Peyer's patch (tissue), 4 donors: ENCODE measurements around the gene TSHZ3. TPM values are rescaled to one million over a fixed set of nuclear protein-coding genes. Genes with fewer than 3 reads are reported as not detected.

Experiments
- DNase-seq, 3 donors: peaks; one replicate each; pipeline ENCODE4 v3.0.0-alpha.2; 2017 to 2019
- H3K27ac ChIP-seq, 4 donors: fragments of 200-600 bp; sonication (generic); one replicate each; pipeline ENCODE4 v1.5.1; 2016 to 2019
- H3K27me3 ChIP-seq, 2 donors: fragments of 200-600 bp; sonication (generic); one replicate each; pipeline ENCODE4 v1.5.1; 2019
- H3K36me3 ChIP-seq, 3 donors: fragments of 200-600 bp; sonication (generic); one replicate each; pipeline ENCODE4 v1.5.1; 2016 to 2019
- H3K4me1 ChIP-seq, 4 donors: fragments of 200-600 bp; sonication (generic); one replicate each; pipeline ENCODE4 v1.5.1; 2016 to 2019
- H3K4me3 ChIP-seq, 4 donors: fragments of 200-600 bp; sonication (generic); 1 replicate in 3 of 4; 2 replicates in 1 of 4; pipeline ENCODE4 v1.5.1; 2016 to 2019; ENCODE audit warnings: mild to moderate bottlenecking in 1 of 4
- H3K9me3 ChIP-seq, 4 donors: fragments of 200-600 bp; sonication (generic); one replicate each; pipeline ENCODE4 v1.5.1; 2016 to 2019; ENCODE audit warnings: mild to moderate bottlenecking in 1 of 4
- POLR2A ChIP-seq, 2 donors: fragments of 450-650 bp; IDR thresholded peaks; one replicate each; pipeline ENCODE4 v1.5.1; 2017; ENCODE audit warnings: antibody characterized with exemption in 2 of 2, mild to moderate bottlenecking in 2 of 2, moderate library complexity in 2 of 2
- total RNA-seq, 4 donors: library from RNA; depleted of rRNA; stranded (reverse); fragments of >200 nt; gene quantifications; one replicate each; pipeline ENCODE4 v1.1.0, GENCODE V29; 2016
- TF ChIP-seq, protein P1 (sequence below), 6 experiments: fragments of 450-650 bp in 4 of 6; fragments of 200-600 bp in 2 of 6; sonication (generic) in 1 of 6; IDR thresholded peaks; one replicate each; pipeline ENCODE4 v1.5.1; 2017 to 2019; ENCODE audit warnings: antibody characterized with exemption in 6 of 6, mild to moderate bottlenecking in 3 of 6, moderate library complexity in 1 of 6

The TSHZ3 gene
- total RNA-seq, 4 donors from 2014 or later: 0.70 to 14.0 (median 3.0) TPM

GRCh38 chr19:31258211-31259052 is 90.8 kb downstream of the TSHZ3 start:
- Histone ChIP-seq H3K27ac (no peak overlapping the region), H3K27me3 (no peaks in the 10 kb centered on the region), H3K4me1 (no peaks in the 10 kb centered on the region), H3K36me3 (no peaks in the 10 kb centered on the region), H3K4me3 (no peak overlapping the region), H3K9me3 (no peaks in the 10 kb centered on the region)
- TF ChIP-seq, protein P1, sequence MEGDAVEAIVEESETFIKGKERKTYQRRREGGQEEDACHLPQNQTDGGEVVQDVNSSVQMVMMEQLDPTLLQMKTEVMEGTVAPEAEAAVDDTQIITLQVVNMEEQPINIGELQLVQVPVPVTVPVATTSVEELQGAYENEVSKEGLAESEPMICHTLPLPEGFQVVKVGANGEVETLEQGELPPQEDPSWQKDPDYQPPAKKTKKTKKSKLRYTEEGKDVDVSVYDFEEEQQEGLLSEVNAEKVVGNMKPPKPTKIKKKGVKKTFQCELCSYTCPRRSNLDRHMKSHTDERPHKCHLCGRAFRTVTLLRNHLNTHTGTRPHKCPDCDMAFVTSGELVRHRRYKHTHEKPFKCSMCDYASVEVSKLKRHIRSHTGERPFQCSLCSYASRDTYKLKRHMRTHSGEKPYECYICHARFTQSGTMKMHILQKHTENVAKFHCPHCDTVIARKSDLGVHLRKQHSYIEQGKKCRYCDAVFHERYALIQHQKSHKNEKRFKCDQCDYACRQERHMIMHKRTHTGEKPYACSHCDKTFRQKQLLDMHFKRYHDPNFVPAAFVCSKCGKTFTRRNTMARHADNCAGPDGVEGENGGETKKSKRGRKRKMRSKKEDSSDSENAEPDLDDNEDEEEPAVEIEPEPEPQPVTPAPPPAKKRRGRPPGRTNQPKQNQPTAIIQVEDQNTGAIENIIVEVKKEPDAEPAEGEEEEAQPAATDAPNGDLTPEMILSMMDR (IDR thresholded peaks at IDR 0.05): no peak
- no peak for TF ChIP-seq POLR2A (IDR thresholded peaks at IDR 0.05)
- DNase-seq: no peak

- Histone ChIP-seq H3K27ac (no peak overlapping the region), H3K4me1 (no peaks in the 10 kb centered on the region), H3K27me3 (no peaks in the 10 kb centered on the region), H3K9me3 (no peaks in the 10 kb centered on the region), H3K4me3 (no peak overlapping the region), H3K36me3 (no peaks in the 10 kb centered on the region)
- no peak for DNase-seq
- no peak for TF ChIP-seq POLR2A (IDR thresholded peaks at IDR 0.05)
- TF ChIP-seq, protein P1 (IDR thresholded peaks at IDR 0.05): no peak
Measured at GRCh38 chr19:31257426-31258130, 91.7 kb downstream of the TSHZ3 start.

- DNase-seq: no peak
- Histone ChIP-seq H3K27ac (no peak overlapping the region), H3K36me3 (no peaks in the 10 kb centered on the region), H3K4me1 (no peaks in the 10 kb centered on the region), H3K4me3 (no peak overlapping the region), H3K27me3 (no peaks in the 10 kb centered on the region), H3K9me3 (no peaks in the 10 kb centered on the region)
- TF ChIP-seq, protein P1 (IDR thresholded peaks at IDR 0.05): no peak
- TF ChIP-seq POLR2A (IDR thresholded peaks at IDR 0.05): no peak
Measured at GRCh38 chr19:31257025-31257424, 92.2 kb downstream of the TSHZ3 start.

GRCh38 chr19:31256593-31256960 is 92.7 kb downstream of the TSHZ3 start:
- Histone ChIP-seq H3K27me3 (no peaks in the 10 kb centered on the region), H3K4me1 (no peaks in the 10 kb centered on the region)

GRCh38 chr19:31255831-31256592 is 93.2 kb downstream of the TSHZ3 start:
- H3K4me1 ChIP-seq: no peaks in the 10 kb centered on the region
- no peaks in the 10 kb centered on the region for H3K27me3 ChIP-seq
- no peak overlapping the region for H3K27ac ChIP-seq
- no peak for TF ChIP-seq POLR2A (IDR thresholded peaks at IDR 0.05)
- TF ChIP-seq, protein P1 (IDR thresholded peaks at IDR 0.05): no peak
- H3K9me3 ChIP-seq: no peaks in the 10 kb centered on the region
- no peak for DNase-seq
- no peaks in the 10 kb centered on the region for H3K36me3 ChIP-seq
- no peak overlapping the region for H3K4me3 ChIP-seq

More at GRCh38 chr19:31256593-31256960, 92.7 kb downstream of the TSHZ3 start:
- no peak for DNase-seq
- H3K36me3 ChIP-seq: no peaks in the 10 kb centered on the region
- TF ChIP-seq, protein P1 (IDR thresholded peaks at IDR 0.05): no peak
- no peak for TF ChIP-seq POLR2A (IDR thresholded peaks at IDR 0.05)
- H3K4me3 ChIP-seq: no peak overlapping the region
- no peaks in the 10 kb centered on the region for H3K9me3 ChIP-seq
- no peak overlapping the region for H3K27ac ChIP-seq
